Hematopoietic multipotent progenitor cell treated with erythropoietin and hydrocortisone succinate and interleukin-3 and kit ligand, for 15 days (in vitro differentiated cells): ENCODE measurements around the gene STAP2.
A peak's percentile ranks its signal among the peaks of the same experiment; 100 is the strongest.
"Not testable (repeated sequence)": the region's sequence is repeated elsewhere in the genome, so short reads cannot be mapped to it uniquely, and the experiment has no call there.

ENCODE experiments used
- DNase-seq: peaks from one replicate; pipeline ENCODE4 v3.0.0-alpha.2; 2015; ENCODE audit warnings: low spot score

STAP2 gene

DNA sequence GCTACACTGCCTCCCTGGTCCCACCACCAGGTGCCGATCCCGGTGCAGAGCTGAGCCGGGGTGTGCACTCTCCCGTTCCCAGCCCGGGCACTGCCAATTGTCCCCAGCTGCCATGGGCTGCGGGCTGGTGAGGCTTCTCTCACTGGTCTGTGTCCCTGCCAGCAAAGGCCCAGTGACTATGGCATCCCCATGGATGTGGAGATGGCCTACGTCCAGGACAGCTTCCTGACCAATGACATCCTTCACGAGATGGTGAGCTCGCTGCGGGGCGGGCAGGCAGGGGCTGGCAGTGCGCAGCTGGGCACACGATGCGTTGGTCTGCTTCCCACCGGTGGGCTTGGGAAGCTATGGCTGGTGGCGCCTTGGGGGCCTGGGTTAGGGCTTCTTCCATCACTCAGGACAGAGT lies 19.3 kb upstream of the STAP2 start:
- no peak for DNase-seq

- no peak for DNase-seq
Observed at GRCh38 chr19:4357095-4357797, 18.6 kb upstream of the STAP2 start.

DNA sequence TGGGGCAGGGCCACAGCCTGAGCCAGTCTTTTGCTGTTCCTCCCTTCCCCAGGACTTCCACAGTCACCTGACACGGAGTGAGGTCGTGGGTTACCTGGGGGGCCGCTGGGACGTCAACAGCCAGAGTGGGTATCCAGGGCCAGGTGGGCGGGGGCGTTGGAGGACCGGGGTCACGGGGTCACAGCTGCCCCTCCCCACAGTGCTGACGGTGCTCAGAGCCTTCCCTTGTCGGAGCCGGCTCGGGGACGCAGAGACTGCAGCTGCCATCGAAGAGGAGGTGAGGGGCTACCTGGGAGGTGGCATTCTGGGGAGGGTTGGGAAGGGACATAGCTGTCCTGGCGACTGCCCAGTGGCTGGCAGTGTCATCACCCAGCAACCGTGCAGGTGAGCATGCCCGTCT lies 16.3 kb upstream of the STAP2 start:
- no peak for DNase-seq

DNA sequence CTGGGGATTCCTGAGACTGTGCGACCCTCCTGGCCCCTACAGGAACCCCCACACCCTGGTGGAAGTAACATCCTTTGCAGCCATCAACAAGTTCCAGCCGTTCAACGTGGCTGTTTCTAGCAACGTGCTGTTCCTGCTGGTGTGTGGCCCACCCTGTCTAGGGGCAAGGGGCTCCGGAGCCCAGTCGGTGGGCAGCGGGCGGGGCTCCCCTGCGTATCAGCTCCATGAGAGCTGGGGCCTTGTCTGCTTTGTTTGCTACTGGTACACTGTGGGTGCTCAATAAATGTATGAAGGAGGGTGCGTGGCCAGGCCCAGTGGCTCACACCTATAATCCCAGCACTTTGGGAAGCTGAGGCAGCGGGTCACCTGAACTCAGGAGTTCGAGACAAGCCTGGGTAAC lies 15.7 kb upstream of the STAP2 start:
- no peak for DNase-seq

DNA sequence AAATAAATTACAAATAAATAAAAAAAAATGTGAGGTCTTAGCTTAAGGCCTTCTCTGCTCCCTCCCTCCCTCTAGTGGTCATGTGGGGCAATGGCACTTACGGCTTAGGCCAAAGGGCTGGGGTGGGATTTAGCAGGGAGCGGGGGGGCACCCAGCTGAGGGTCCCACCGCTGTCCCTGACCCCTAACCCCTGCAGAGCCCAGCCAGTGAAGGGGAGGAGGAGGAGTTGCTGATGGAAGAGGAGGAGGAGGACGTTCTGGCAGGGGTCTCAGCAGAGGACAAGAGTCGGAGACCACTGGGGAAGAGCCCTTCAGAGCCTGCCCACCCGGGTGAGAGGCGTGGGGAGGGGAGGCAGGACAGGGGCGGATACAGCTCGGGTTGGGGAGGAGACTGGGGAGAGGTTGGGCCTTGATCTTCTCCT lies 14.1 kb upstream of the STAP2 start:
- peak; percentile 75 for DNase-seq

- no peak for DNase-seq
Observed at GRCh38 chr19:4350726-4351125, 12.1 kb upstream of the STAP2 start.

DNA sequence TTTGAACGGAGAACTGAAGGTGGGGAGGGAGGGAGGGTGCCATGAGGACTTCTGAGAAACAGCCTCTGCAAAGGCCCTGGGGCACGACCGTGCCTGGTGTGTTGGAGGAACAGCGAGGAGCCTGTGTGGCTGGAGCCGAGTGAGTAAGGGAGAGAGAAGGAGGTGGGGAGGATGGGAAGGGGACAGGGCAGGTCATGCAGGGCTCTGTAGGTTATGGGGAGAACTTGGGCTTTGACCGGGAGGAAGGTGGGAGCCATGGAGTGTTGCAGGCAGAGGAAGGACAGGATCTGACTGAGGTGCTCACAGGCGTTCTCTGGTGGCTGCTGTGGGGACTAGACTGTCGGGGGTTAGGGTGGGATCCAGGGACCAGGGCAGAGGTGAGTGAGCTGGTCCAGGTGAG lies 11.5 kb upstream of the STAP2 start:
- no peak for DNase-seq

DNA sequence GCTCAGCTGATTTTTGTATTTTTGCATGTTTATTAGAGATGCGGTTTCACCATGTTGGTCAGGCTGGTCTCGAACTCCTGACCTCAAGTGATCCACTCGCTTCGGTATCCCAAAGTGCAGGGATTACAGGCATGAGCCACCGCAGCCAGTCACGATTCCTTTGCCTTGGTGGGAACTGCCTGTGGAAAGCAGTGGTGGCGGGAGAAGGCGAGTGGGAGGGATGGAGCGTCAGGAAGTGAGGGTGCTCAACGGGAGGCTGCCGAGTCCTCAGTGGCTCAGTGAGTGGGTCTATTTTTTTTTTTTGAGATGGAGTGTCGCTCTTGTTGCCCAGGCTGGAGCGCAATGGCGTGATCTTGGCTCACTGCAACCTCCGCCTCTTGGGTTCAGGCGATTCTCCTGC lies 10.6 kb upstream of the STAP2 start:
- DNase-seq = not testable (repeated sequence)

DNA sequence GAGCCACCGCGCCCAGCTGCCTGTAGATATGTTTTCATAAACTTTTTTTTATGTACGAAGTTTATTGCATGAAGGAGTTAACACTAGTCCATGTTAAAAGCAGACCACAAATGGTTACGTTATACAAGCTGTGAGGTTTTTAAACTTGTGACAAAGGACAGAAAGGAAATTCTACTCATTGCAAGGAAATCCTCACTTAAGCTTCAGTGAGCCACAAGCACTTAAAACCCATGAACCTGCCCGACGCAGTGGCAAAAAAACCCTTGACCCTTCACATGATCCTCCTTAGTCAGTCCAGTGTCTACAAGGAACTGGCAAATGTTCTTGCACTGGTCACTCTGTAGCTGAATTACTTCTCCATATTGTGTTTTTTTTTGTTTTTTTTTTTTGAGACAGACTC lies 8.9 kb upstream of the STAP2 start:
- no peak for DNase-seq

- no peak for DNase-seq
Observed at GRCh38 chr19:4346020-4346383, 7.4 kb upstream of the STAP2 start.

- DNase-seq = peak; percentile 33
Observed at GRCh38 chr19:4345342-4346019, 6.9 kb upstream of the STAP2 start.

- DNase-seq = peak; percentile 88
Observed at GRCh38 chr19:4343370-4344307, 5.0 kb upstream of the STAP2 start, which contains the start of gene MPND. Gene MPND (plus strand): TSS chr19:4343562. CDS start chr19:4343594, 32 bp downstream.

- DNase-seq = peak; percentile 99
Observed at GRCh38 chr19:4342615-4343369, 4.2 kb upstream of the STAP2 start.

DNA sequence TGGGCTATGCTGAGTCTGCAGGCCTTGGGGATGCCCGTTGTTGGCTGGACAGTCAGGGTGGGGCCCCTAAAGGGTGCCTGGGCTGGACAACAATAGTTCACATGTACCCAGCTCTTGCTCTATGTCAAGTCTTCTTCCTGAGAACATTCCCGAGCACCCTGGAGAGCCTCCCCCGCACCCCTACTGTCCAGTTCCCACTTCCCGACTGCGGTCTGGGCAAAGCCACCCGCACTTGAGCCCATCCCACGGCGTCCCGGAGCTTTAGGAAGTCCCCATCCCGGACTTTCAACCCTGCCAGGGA lies 3.6 kb upstream of the STAP2 start:
- no peak for DNase-seq

- no peak for DNase-seq
Observed at GRCh38 chr19:4337906-4338440, 654 bp downstream of the STAP2 start.

DNA sequence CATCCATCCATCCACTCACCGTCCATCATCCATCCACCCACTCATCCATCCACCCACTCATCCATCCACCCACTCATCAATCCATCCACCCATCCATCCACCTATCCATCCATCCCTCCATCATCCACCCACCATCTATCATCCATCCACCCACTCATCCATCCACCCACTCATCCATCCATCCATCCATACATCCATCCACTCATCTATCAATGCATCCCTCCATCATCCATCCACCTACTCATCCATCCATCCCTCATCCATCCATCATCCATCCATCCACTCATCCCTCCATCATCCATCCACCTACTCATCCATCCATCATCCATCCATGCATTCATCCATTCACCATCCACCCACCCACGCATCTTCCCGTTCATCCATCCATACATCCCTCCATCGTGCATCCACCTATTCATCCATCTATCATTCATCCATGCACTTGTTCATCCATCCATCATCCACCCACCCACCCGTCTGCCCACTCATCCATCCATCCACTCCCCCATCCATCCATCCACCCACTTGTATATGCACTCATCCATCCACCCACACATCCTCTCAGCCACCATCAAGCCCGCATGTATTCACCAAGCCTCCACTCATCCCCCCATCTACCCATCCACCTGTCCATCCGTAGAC lies 3.6 kb downstream of the STAP2 start:
- no peak for DNase-seq

GRCh38 chr19:4329858-4330257 lies 8.8 kb downstream of the STAP2 start:
- no peak for DNase-seq

DNA sequence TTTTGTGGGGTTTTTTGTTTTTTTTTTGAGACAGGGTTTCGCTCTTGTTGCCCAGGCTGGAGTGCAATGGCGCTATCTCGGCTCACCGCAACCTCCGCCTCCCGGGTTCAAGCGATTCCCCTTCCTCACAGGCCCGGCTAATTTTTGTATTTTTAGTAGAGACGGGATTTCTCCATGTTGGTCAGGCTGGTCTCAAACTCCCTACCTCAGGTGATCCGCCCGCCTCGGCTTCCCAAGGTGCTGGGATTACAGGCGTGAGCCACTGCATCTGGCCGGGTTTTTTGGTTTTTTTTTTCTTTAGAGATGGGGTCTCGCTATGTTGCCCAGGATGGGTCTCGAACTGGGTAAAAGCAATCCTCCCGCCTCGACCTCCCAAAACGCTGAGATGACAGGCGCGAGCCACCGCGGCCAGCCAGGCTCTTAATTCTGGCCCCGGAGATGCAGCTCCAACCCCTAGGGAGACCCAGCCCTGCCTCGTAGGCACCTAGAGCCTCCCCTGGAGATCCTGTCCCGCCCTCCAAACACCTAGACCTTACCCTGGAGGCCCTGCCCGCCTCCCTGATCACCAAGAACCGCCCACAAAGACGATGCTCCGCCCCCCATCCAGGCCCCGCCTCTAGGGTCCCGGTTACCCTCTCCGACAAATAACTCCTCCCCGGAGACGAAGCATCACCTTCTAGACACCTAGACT lies 9.5 kb downstream of the STAP2 start:
- not testable (repeated sequence) for DNase-seq

DNA sequence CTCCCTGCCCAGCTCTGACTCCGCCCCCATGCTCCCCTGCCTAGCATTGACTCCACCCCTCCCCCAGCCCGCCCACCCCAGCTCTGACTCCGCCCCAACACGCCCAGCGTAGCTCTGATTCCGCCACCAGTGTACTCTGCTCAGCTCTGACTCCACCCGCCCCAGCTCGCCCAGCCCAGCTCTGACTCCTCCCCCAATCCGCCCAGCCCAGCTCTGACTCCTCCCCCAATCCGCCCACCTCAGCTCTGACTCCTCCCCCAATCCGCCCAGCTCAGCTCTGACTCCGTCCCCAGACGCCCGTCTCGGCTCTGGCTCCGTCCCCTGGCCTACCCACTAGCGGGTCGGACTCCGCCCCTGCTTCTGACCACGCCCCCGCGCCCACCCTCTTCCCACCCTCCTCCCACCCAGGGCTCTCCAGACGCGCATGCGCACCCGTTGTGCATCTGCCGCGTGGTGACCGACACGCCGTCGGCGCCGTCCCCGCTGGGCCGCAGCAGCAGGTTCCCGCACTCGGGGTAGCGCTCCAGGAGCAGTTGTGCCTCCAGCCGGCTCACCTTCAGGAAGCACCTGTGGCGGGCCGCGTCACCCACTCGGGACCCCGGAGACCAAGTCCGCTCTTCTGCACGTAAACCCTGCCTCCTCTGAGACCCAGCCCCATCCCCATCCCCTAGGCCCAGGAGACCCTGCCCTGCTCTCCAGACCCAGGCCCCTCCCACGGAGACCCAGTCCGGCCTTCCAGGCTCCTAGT lies 10.2 kb downstream of the STAP2 start:
- DNase-seq = peak; percentile 88

DNA sequence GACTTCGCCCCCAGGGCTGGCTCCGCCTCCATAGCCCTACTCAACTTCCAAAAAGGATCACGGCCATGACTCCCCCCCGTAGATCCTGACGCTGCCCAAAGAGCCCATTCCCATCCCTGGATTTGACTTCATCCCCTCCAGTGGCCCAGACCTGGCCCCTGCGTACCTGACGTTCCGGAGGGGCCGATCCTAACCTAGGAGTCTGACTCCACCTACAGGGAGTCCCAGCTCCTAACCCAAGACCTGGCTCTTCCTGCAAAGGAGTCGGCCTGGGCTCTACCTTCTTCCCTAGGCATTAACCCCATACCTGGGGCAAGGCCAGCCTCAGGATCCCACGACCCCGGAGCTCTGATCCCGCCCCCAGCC lies 10.8 kb downstream of the STAP2 start:
- no peak for DNase-seq
